ENCODE measurements around the gene M6PR. TPM values are rescaled to one million over a fixed set of nuclear protein-coding genes. Genes with fewer than 3 reads are reported as not detected.

M6PR gene
- total RNA-seq, 5 donors from 2014 or later (not counting 1 experiment from before 2014, with no cell fraction given), result 162 to 189 (median 187) TPM

GRCh38 chr12:8969861-8970411 lies 20.5 kb upstream of the M6PR start:
- Mint-ChIP-seq H3K36me3 (peaks cover 12% of the 10 kb centered on the region), H3K4me3 (no peak overlapping the region), H3K27me3 (no peaks in the 10 kb centered on the region), H3K9me3 (peaks cover 2 to 27% (median 13%) of the 10 kb centered on the region in 3 donors), H3K27ac (peak overlapping the region; percentile 50 to 61), H3K4me1 (peaks cover 10 to 16% (median 16%) of the 10 kb centered on the region in 3 donors)
- ChIA-PET POLR2A (no interaction called here), CTCF (no interaction called here)
- DNase-seq, result no peak
- ATAC-seq (replicated peaks in 1 of 4), result no peak
- H3K36me3 ChIP-seq (ENCODE audit: control insufficient read depth in 2 of 2, extremely low read depth in 1 of 2, insufficient read depth in 1 of 2, low read length in 1 of 2), result no peaks in the 10 kb centered on the region
- peak overlapping the region; percentile 9 for H3K27ac ChIP-seq (ENCODE audit: low read length)
- H3K27me3 ChIP-seq (replicated peaks in 1 of 2; ENCODE audit: control insufficient read depth in 2 of 2, extremely low read depth in 1 of 2, insufficient read depth in 2 of 2, low read length in 1 of 2), result no peaks in the 10 kb centered on the region
- no CpG with 5 or more reads among the region's 2 CpGs for WGBS (ENCODE audit: insufficient coverage)
- H3K9me3 ChIP-seq, result peaks cover 5% of the 10 kb centered on the region
- H3K4me3 ChIP-seq (ENCODE audit: control insufficient read depth in 1 of 2, extremely low read depth in 1 of 2, low read length in 1 of 2), result no peak overlapping the region
- H3K4me1 ChIP-seq (ENCODE audit: control insufficient read depth in 1 of 2, extremely low read depth in 1 of 2, insufficient read depth in 2 of 2, low read length in 2 of 2), result peaks cover 0 to 5% of the 10 kb centered on the region in 2 experiments

GRCh38 chr12:8968761-8969160 lies 19.3 kb upstream of the M6PR start:
- Histone ChIP-seq H3K4me1 (ENCODE audit: control insufficient read depth in 1 of 2, extremely low read depth in 1 of 2, insufficient read depth in 2 of 2, low read length in 2 of 2) (peaks cover 0 to 5% of the 10 kb centered on the region in 2 experiments), H3K27me3 (replicated peaks in 1 of 2; ENCODE audit: control insufficient read depth in 2 of 2, extremely low read depth in 1 of 2, insufficient read depth in 2 of 2, low read length in 1 of 2) (no peaks in the 10 kb centered on the region), H3K9me3 (peaks cover 5% of the 10 kb centered on the region), H3K36me3 (ENCODE audit: control insufficient read depth in 2 of 2, extremely low read depth in 1 of 2, insufficient read depth in 1 of 2, low read length in 1 of 2) (no peaks in the 10 kb centered on the region), H3K4me3 (ENCODE audit: control insufficient read depth in 1 of 2, extremely low read depth in 1 of 2, low read length in 1 of 2) (no peak overlapping the region), H3K27ac (ENCODE audit: low read length) (no peak overlapping the region)
- no peak overlapping the region for H3K4me3 Mint-ChIP-seq
- ATAC-seq (replicated peaks in 1 of 4), result no peak
- no peaks in the 10 kb centered on the region for H3K27me3 Mint-ChIP-seq
- H3K4me1 Mint-ChIP-seq, result peaks cover 17 to 25% (median 25%) of the 10 kb centered on the region in 3 donors
- no peak for DNase-seq
- peaks cover 2 to 25% (median 13%) of the 10 kb centered on the region in 3 donors for H3K9me3 Mint-ChIP-seq
- peaks cover 18% of the 10 kb centered on the region for H3K36me3 Mint-ChIP-seq
- ChIA-PET POLR2A (interaction anchor here in 1 of 2 donors (0.6 kb wide), 1 partner anchor 44 kb away, joined by 5 read pairs; no protein-coding TSS in a partner anchor), CTCF (no interaction called here)
- H3K27ac Mint-ChIP-seq, result no peak overlapping the region

- Mint-ChIP-seq H3K27me3 (no peaks in the 10 kb centered on the region), H3K27ac (peak overlapping the region; percentile 93 to 97), H3K4me1 (peaks cover 57 to 85% (median 75%) of the 10 kb centered on the region in 3 donors), H3K36me3 (peaks cover 15% of the 10 kb centered on the region), H3K9me3 (peaks cover 0 to 11% (median 0%) of the 10 kb centered on the region in 3 donors), H3K4me3 (peak overlapping the region; percentile 17 to 50 (median 26))
- 40% methylated on average over 2 of the region's 2 CpGs for WGBS (ENCODE audit: insufficient coverage)
- H3K4me3 ChIP-seq (ENCODE audit: control insufficient read depth in 1 of 2, extremely low read depth in 1 of 2, low read length in 1 of 2), result no peak overlapping the region
- H3K27ac ChIP-seq (ENCODE audit: low read length), result peak overlapping the region; percentile 34
- no peaks in the 10 kb centered on the region for H3K9me3 ChIP-seq
- ChIA-PET POLR2A (interaction anchor here in 1 of 2 donors (0.9 kb wide), 1 partner anchor 21 kb away, joined by 3 read pairs; no protein-coding TSS in a partner anchor), CTCF (interaction anchor here (0.5 to 1.9 kb wide), 10 partner anchors 9 to 1296 kb away, joined by 3 to 12 read pairs (median 4); partner anchors contain the start of gene M6PR (in 1 of the 2))
- peaks cover 41 to 54% of the 10 kb centered on the region in 2 experiments for H3K4me1 ChIP-seq (ENCODE audit: control insufficient read depth in 1 of 2, extremely low read depth in 1 of 2, insufficient read depth in 2 of 2, low read length in 2 of 2)
- H3K27me3 ChIP-seq (replicated peaks in 1 of 2; ENCODE audit: control insufficient read depth in 2 of 2, extremely low read depth in 1 of 2, insufficient read depth in 2 of 2, low read length in 1 of 2), result no peaks in the 10 kb centered on the region
- ATAC-seq (replicated peaks in 1 of 4) (peak; percentile 95 to 100 (median 99)), DNase-seq (peak in 3 of 35 experiments; percentile 8 to 63 (median 11))
- H3K36me3 ChIP-seq (ENCODE audit: control insufficient read depth in 2 of 2, extremely low read depth in 1 of 2, insufficient read depth in 1 of 2, low read length in 1 of 2), result no peaks in the 10 kb centered on the region
Measured at GRCh38 chr12:8960176-8960575, 10.7 kb upstream of the M6PR start.

- peaks cover 0 to 5% (median 2%) of the 10 kb centered on the region in 3 donors for H3K9me3 Mint-ChIP-seq
Measured at GRCh38 chr12:8958066-8958465, 8.6 kb upstream of the M6PR start.

GRCh38 chr12:8957561-8957960 lies 8.1 kb upstream of the M6PR start:
- Histone ChIP-seq H3K27me3 (replicated peaks in 1 of 2; ENCODE audit: control insufficient read depth in 2 of 2, extremely low read depth in 1 of 2, insufficient read depth in 2 of 2, low read length in 1 of 2) (no peaks in the 10 kb centered on the region), H3K36me3 (ENCODE audit: control insufficient read depth in 2 of 2, extremely low read depth in 1 of 2, insufficient read depth in 1 of 2, low read length in 1 of 2) (no peaks in the 10 kb centered on the region), H3K4me3 (ENCODE audit: control insufficient read depth in 1 of 2, extremely low read depth in 1 of 2, low read length in 1 of 2) (no peak overlapping the region), H3K27ac (ENCODE audit: low read length) (peak overlapping the region; percentile 97), H3K4me1 (ENCODE audit: control insufficient read depth in 1 of 2, extremely low read depth in 1 of 2, insufficient read depth in 2 of 2, low read length in 2 of 2) (peaks cover 66 to 71% of the 10 kb centered on the region in 2 experiments), H3K9me3 (no peaks in the 10 kb centered on the region)
- DNase-seq, result no peak
- no peaks in the 10 kb centered on the region for H3K27me3 Mint-ChIP-seq
- no peak for ATAC-seq (replicated peaks in 1 of 4)
- peak overlapping the region; percentile 85 to 97 for H3K27ac Mint-ChIP-seq
- H3K9me3 Mint-ChIP-seq, result peaks cover 0 to 10% (median 4%) of the 10 kb centered on the region in 3 donors
- WGBS (ENCODE audit: insufficient coverage), result 90% methylated on average over 2 of the region's 4 CpGs
- peaks cover 11% of the 10 kb centered on the region for H3K36me3 Mint-ChIP-seq
- CTCF ChIA-PET, result interaction anchor here in 1 of 2 donors (1.0 kb wide), 1 partner anchor 81 kb away, joined by 5 read pairs; no protein-coding TSS in a partner anchor
- peaks cover 70 to 94% (median 88%) of the 10 kb centered on the region in 3 donors for H3K4me1 Mint-ChIP-seq
- POLR2A ChIA-PET, result interaction anchor here in 1 of 2 donors (0.6 kb wide), 1 partner anchor 81 kb away, joined by 11 read pairs; no protein-coding TSS in a partner anchor
- H3K4me3 Mint-ChIP-seq, result peak overlapping the region in 1 of 3 donors; percentile 37

More at GRCh38 chr12:8958066-8958465, 8.6 kb upstream of the M6PR start:
- no CpG with 5 or more reads among the region's 2 CpGs for WGBS (ENCODE audit: insufficient coverage)
- Mint-ChIP-seq H3K4me3 (no peak overlapping the region), H3K27me3 (no peaks in the 10 kb centered on the region), H3K4me1 (peaks cover 65 to 93% (median 87%) of the 10 kb centered on the region in 3 donors), H3K27ac (peak overlapping the region; percentile 85 to 97), H3K36me3 (peaks cover 6% of the 10 kb centered on the region)
- ATAC-seq (replicated peaks in 1 of 4), result no peak
- DNase-seq, result no peak
- peak overlapping the region; percentile 97 for H3K27ac ChIP-seq (ENCODE audit: low read length)
- CTCF ChIA-PET, result interaction anchor here in 1 of 2 donors (1.0 to 1.1 kb wide), 2 partner anchors 9 to 81 kb away, joined by 3 to 5 read pairs; partner anchors contain the start of gene M6PR
- no peak overlapping the region for H3K4me3 ChIP-seq (ENCODE audit: control insufficient read depth in 1 of 2, extremely low read depth in 1 of 2, low read length in 1 of 2)
- POLR2A ChIA-PET, result interaction anchor here in 1 of 2 donors (0.6 kb wide), 1 partner anchor 81 kb away, joined by 11 read pairs; no protein-coding TSS in a partner anchor
- no peaks in the 10 kb centered on the region for H3K9me3 ChIP-seq
- no peaks in the 10 kb centered on the region for H3K27me3 ChIP-seq (replicated peaks in 1 of 2; ENCODE audit: control insufficient read depth in 2 of 2, extremely low read depth in 1 of 2, insufficient read depth in 2 of 2, low read length in 1 of 2)
- H3K4me1 ChIP-seq (ENCODE audit: control insufficient read depth in 1 of 2, extremely low read depth in 1 of 2, insufficient read depth in 2 of 2, low read length in 2 of 2), result peaks cover 61 to 67% of the 10 kb centered on the region in 2 experiments
- H3K36me3 ChIP-seq (ENCODE audit: control insufficient read depth in 2 of 2, extremely low read depth in 1 of 2, insufficient read depth in 1 of 2, low read length in 1 of 2), result no peaks in the 10 kb centered on the region

GRCh38 chr12:8956772-8957171 lies 7.3 kb upstream of the M6PR start:
- H3K4me1 ChIP-seq (ENCODE audit: control insufficient read depth in 1 of 2, extremely low read depth in 1 of 2, insufficient read depth in 2 of 2, low read length in 2 of 2), result peaks cover 74 to 78% of the 10 kb centered on the region in 2 experiments
- H3K4me3 ChIP-seq (ENCODE audit: control insufficient read depth in 1 of 2, extremely low read depth in 1 of 2, low read length in 1 of 2), result peak overlapping the region in 1 of 2 donors; percentile 23
- Mint-ChIP-seq H3K36me3 (peaks cover 12% of the 10 kb centered on the region), H3K27ac (peak overlapping the region; percentile 85 to 97), H3K4me3 (peak overlapping the region in 1 of 3 donors; percentile 37), H3K9me3 (peaks cover 0 to 11% (median 4%) of the 10 kb centered on the region in 3 donors), H3K27me3 (no peaks in the 10 kb centered on the region), H3K4me1 (peaks cover 78 to 95% (median 91%) of the 10 kb centered on the region in 3 donors)
- no peaks in the 10 kb centered on the region for H3K36me3 ChIP-seq (ENCODE audit: control insufficient read depth in 2 of 2, extremely low read depth in 1 of 2, insufficient read depth in 1 of 2, low read length in 1 of 2)
- DNase-seq (no peak), ATAC-seq (replicated peaks in 1 of 4) (no peak)
- no peaks in the 10 kb centered on the region for H3K27me3 ChIP-seq (replicated peaks in 1 of 2; ENCODE audit: control insufficient read depth in 2 of 2, extremely low read depth in 1 of 2, insufficient read depth in 2 of 2, low read length in 1 of 2)
- POLR2A ChIA-PET, result no interaction called here
- no peaks in the 10 kb centered on the region for H3K9me3 ChIP-seq
- WGBS (ENCODE audit: insufficient coverage), result 90% methylated on average over 7 of the region's 7 CpGs
- H3K27ac ChIP-seq (ENCODE audit: low read length), result peak overlapping the region; percentile 97
- CTCF ChIA-PET, result interaction anchor here in 1 of 2 donors (1.5 kb wide), 1 partner anchor 82 kb away, joined by 3 read pairs; no protein-coding TSS in a partner anchor

Data from T-cell (primary cell).